PFSK-1 (cell line): ENCODE data around the gene FLNC.
A peak's percentile ranks its signal among the peaks of the same experiment; 100 is the strongest.

ENCODE experiments used
- FOXP2 ChIP-seq: optimal IDR thresholded peaks from 2 replicates; pipeline ENCODE3; 2011; ENCODE audit warnings: borderline replicate concordance, control low read depth, inconsistent platforms; ENCODE audit not compliant: insufficient read depth; ENCODE audit errors: extremely low read length, extremely low read depth
- POLR2AphosphoS5 ChIP-seq: IDR thresholded peaks from 2 replicates; pipeline ENCODE4 v1.6.1; 2012; ENCODE audit warnings: low read depth, mild to moderate bottlenecking, control low read depth, low read length, moderate library complexity
- REST ChIP-seq, 2 experiments: IDR thresholded peaks; 2 replicates each; pipeline versions ENCODE4 v1.6.1 to v1.8.0; 2011 to 2012; ENCODE audit warnings: low read depth in 2 of 2, low read length in 2 of 2, control low read depth in 1 of 2, inconsistent platforms in 1 of 2, mild to moderate bottlenecking in 1 of 2, moderate library complexity in 1 of 2; ENCODE audit not compliant: insufficient read depth in 1 of 2
- SIN3A ChIP-seq: IDR thresholded peaks from 2 replicates; pipeline ENCODE4 v1.6.1; 2012; ENCODE audit warnings: mild to moderate bottlenecking, low read length, moderate library complexity, borderline replicate concordance; ENCODE audit not compliant: insufficient read depth
- TAF1 ChIP-seq: IDR thresholded peaks from 2 replicates; pipeline ENCODE4 v1.6.1; 2012; ENCODE audit warnings: low read length, control low read depth, borderline replicate concordance; ENCODE audit not compliant: insufficient read depth

FLNC gene

GRCh38 chr7:128859232-128860157, 29.3 kb downstream of the FLNC start:
- TF ChIP-seq TAF1: no peak
- TF ChIP-seq FOXP2: no peak
- TF ChIP-seq REST (IDR thresholded peaks at IDR 0.05; ENCODE audit: insufficient read depth in 1 of 2, low read depth in 2 of 2, low read length in 2 of 2): no peak
- no peak for TF ChIP-seq SIN3A
- no peak for TF ChIP-seq POLR2AphosphoS5

- TF ChIP-seq POLR2AphosphoS5: no peak; the same call in 1 of the 2 replicates
- TF ChIP-seq FOXP2: no peak
- no peak for TF ChIP-seq TAF1
- TF ChIP-seq REST (IDR thresholded peaks at IDR 0.05; ENCODE audit: insufficient read depth in 1 of 2, low read depth in 2 of 2, low read length in 2 of 2): no peak
- no peak for TF ChIP-seq SIN3A
Measured at GRCh38 chr7:128860158-128861073, 30.2 kb downstream of the FLNC start.

DNA sequence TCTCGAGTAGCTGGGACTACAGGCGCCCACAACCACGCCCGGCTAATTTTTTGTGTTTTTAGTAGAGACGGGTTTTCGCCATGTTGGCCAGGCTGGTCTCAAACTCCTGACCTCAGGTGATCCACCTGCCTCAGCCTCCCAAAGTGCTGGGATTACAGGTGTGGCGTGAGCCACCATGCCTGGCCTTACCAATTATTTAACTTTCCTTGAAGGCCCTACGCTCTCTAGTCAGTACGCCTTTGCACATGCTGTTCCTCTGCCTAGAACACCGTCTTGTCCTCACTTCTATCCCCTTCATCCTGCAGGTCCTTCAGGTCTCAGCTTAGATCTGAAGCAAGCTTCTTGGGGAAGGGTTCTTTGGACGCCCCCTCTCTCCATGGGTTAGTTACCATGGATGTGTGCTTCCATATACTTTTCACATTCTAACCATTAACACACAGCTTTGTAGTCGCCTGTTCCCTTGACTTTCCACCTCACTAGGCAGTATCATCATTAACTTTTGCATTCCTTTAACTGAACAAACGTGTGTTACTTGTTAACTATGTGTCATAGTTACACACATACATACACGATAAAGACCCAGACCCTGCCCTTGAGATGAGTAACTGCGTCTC, 31.9 kb downstream of the FLNC start:
- TF ChIP-seq TAF1: no peak
- no peak for TF ChIP-seq SIN3A
- no peak for TF ChIP-seq FOXP2
- TF ChIP-seq REST (IDR thresholded peaks at IDR 0.05; ENCODE audit: insufficient read depth in 1 of 2, low read depth in 2 of 2, low read length in 2 of 2): no peak

DNA sequence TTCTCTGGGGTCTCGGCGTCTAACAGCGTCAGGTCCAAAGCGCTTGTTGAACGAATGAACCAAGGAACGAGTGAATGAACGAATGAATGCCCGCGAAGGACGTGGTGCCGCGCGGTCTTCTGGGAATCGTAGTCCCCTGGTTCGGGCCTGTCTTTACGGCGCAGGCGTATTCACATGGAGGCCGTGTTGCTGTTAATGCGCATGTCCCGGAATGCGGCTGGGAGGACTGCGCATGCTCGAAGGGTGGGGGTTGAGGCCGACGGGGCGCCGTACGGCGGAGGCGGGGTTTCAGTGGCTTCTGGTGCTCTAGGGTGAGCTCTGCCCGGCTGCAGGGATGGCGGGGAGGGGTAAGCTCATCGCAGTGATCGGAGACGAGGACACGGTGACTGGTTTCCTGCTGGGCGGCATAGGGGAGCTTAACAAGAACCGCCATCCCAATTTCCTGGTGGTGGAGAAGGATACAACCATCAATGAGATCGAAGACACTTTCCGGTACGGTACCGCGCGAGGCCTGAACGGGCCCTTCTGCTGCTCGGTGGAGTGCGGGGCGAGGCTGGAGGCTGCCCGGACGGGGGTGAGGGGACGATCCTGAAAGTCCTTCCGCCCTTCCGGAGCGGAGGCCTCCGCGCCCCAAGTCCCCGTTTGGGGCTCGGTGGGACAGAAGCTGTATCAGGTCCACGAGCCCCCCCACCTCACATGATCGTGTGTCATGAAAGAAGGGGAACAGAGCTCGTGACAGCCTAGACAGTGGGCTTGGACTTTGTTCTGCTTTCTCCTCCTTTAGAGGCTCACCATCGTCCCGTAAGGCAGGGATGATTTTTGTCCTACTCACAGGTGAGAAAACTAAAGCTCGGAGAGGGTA, 32.6 kb downstream of the FLNC start, which contains the start of gene ATP6V1F:
Gene ATP6V1F (plus strand): TSS at position 286 of the 862 bp plus-strand sequence. CDS start 49 bp downstream, at position 335.
- TF ChIP-seq TAF1 (peak; percentile 53; the same call in 1 of the 2 replicates), REST (IDR thresholded peaks at IDR 0.05; ENCODE audit: insufficient read depth in 1 of 2, low read depth in 2 of 2, low read length in 2 of 2) (no peak), POLR2AphosphoS5 (peak; percentile 74), SIN3A (no peak), FOXP2 (peak; percentile 61)
